Femur (tissue), 1 donor: ENCODE data around the gene FBXL7.
A peak's percentile ranks its signal among the peaks of the same experiment; 100 is the strongest.

Experiments
- DNase-seq: peaks from one replicate; pipeline ENCODE4 v3.0.0-alpha.2; 2017

The FBXL7 gene

DNA sequence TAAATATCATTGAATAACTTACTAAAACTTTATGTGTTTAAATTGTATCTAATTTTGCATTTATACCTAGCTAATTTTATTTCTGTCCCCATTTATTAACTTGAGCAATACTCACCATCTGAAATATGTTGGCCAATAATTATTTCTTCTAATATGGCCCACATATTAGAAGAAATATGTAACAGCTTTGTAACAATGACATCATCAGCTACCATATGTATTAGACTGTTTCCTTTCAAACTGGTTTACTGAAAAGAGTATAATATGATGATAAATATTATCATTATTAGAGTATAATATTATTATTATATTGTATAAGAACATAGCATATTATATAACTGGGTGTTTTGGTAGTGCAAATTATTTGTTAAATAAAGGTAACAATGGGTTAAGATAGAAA is 220.5 kb downstream of the FBXL7 start:
- no peak for DNase-seq

DNA sequence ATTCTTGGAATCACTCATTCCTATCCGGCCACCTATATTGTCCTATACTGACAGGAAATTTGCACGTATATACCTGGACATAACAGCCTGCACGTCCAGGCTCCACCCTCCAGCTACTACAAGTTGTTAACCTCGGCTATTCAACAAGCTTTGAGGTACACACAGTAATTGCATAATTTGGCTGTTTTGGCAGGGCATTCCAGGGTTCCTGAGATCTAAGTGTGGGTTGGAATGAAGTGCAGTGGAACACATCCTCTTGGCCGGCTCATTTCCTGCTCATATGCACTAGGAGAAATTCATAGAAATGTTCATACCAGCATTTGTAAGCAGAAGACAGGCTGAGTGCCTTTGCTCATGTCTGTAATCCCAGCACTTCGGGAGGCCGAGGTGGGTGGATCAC is 222.3 kb downstream of the FBXL7 start:
- DNase-seq = no peak

DNA sequence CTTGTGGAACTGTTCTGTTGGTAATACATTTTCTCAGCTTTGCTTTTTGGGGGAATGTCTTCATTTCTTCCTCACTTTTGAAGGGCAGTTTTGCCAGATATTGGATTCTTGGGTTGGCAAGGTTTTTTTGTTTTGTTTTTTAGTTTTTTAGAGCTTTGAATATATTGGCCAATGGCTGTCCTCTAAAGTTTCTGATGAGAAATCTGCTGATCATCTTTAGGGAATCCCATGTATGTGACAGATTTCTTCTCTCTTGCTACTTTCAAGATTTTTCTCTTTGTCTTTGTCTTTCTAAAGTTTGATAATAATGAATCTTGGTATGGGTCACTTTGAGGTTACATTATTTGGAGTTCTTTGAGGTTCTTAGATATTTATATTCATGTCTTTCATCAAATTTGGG is 227.4 kb downstream of the FBXL7 start:
- DNase-seq = no peak

DNA sequence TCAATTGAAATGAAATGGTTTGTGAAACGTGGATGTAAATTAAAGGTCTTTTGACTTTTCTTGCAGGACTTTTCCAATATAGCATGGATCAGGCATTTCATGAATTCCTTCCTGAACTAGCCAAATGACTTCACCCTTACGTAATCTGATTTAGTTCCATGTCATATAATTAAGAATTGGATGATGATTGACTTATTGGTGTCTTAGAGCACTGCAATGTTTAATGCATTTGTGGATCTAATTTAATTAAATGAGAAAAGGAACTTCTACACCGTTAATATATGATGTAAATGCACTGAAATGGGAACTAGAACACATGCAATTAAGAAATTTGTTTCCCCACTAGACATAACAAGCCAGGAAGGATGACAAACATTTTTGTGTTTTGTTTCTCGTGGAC is 228.8 kb downstream of the FBXL7 start:
- no peak for DNase-seq

DNA sequence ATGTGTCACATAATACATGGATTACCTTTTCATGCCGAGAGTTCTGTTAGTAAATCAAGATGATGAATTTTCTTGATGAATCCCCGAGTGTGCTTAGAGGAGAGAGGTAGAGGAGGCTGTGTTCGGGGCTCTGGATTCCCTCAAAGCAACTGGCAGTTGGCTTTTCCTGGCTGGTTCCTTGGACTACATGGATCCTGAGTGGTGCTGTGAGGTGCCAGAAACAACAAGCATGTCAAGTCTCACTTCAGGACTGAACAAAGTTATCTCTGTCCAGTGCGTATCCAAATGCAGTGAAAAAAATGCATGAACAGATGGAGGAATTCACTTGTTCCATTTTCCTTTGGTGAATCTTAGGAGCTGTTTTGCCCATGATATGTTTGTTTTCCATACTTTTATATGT is 231.7 kb downstream of the FBXL7 start:
- DNase-seq = no peak

DNA sequence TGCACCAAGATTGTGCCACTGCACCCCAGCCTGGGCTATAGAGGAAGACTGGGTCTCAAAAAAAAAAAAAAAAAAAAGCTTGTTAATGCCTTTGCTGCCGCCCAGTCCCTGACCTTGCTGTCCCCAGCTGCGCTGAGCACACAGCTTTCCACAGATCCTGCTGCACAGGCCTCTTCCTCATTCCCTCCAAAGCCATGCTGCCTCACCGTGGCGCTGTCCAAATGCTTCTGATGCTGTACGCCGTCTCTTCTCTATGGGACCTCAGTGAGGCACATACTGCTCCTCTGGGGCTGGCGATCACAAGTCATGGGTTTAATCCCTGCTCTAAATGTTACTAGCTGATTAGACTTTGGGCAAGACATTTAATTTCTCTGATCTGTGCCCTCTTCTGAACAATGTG is 234.1 kb downstream of the FBXL7 start:
- no peak for DNase-seq

DNA sequence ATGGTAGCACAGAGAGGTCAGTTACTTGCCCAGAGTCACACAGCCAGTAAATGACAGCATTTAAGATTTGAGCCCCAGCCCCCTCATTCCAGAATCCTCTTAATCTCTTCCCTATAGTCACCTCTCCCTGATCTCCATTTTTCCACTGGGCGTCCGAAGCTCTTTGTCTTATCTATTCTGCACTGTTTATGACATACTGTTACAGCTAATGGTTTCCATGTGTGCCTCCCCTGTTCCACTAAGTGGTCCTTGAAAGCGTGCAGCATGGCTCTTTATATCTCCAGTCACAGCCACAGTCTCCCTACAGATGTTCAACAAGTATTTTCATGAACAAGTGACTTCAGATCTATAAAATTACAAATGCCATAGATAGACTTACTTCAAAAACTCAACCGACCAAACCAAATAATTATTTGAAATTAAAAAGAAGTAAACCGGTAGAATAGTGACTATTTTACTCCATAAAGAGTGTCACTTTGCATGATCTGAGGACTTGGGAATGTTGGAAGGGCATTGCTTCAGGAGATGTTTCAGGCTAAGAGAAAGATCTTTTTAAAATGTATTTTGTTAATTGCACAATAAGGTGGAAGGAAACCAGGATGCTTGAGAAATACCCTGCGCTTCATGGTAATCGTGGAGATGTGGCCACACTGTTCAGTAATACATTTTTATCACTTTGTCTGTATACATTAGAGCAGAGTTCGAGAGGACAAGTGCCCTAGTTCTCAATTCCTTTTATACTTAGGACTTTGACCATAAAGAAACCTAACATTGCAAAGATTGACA is 237.2 kb downstream of the FBXL7 start:
- no peak for DNase-seq

DNA sequence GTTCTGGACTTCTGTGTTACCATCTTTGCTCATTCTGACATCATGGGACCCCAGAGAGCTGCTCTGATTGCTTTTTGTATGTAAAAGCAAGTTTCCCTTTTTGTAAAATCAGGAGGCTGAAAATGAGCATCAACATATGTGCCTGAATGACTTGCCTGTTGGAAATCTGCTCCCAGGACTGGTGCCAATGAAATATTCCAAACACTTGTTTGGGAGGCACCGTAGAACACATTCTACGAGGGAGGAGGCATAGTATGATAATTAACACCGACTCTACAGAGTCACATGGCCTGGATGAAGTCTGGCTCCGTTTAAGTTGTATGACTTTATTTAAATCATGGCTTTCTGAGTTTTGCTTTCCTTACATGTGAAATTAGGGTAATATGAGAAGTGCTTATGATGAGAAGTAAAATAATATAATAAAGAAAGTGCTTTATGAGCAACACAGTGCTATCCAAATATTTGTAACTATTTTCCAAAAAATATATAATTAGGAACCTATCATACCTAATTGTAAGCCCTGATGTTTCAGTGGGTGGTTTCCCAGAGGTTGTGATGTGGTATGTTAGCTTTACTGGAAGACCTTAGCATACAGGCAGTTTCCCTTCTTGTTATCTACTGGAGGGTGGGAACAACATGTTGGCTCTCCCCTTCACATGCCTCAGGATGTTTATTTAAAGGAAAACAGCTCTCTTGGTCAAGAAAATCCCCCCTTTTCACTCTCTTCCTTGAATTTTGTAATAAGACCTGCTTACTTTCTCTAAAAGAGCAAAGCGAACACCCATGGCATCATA is 238.1 kb downstream of the FBXL7 start:
- DNase-seq = peak; percentile 36

DNA sequence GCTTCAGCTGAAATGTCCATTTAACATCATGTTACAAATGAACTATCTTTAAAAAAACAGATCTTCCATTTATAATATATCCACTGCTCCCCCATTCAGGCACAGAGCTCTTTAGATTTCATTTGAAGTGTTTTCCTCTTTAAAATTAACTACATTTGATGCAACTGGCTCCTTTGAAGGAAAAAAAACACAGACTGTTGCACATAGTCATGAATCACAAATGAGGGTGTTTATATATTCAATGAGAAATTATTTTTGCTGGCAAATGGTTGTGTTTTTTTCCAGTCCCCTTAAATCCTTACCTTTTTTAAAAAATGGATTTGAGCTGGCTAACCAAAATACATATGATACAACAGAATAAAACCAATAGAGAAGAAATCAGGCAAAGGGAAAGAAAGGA is 240.4 kb downstream of the FBXL7 start:
- DNase-seq = no peak

DNA sequence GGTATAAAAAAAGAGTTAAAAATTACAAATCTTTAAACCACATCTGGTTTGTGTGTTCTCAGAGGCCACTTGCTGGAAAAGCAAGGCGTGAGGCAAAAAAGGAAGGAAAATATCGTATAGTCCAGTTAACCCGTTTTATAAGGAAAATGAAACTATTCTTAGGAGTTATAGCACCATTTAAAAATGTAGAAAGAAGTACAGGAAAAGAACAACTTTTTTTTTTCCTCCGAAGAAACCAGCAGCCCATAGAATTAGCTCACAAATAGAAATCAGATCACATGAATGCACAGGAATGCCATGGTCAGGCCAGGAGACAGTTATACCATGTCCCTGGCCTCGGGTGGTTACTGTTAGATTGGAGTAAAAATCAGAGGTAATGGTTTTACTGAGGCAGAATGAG is 241.6 kb downstream of the FBXL7 start:
- peak; percentile 29 for DNase-seq

DNA sequence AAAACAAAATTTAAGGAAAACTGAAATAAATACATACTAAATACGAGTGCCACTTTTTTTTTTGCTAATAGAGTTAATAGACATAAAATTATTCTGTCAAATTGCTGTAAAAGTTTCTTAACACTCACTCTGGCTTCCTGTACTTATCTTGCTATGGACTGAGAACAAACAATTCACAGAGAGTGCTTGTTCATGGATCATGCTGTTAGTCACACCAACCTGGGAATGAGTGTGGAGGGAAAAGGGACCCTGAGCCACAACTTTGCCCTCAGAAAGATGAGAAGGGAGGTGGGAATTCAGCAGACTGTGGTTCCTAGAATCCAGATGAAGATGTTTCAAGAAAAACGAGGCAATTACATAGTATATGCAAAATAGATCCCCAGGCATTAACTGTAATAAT is 246.9 kb downstream of the FBXL7 start:
- DNase-seq = no peak

DNA sequence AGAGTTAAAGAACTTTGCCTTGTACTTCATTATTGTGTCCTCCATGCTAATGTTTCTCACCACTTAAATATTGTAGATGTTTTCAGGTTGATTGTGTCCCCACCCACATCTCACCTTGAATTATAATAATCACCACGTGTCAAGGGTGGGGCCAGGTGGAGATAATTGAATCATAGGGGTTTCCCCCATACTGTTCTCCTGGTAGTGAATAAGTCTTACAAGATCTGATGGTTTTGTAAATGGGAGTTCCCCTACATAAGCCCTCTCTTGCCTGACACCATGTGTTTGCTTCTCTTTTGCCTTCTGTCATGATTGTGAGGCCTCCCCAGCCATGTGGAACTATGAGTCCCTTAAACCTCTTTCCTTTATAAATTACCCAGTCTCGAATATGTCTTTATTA is 248.3 kb downstream of the FBXL7 start:
- DNase-seq = no peak

DNA sequence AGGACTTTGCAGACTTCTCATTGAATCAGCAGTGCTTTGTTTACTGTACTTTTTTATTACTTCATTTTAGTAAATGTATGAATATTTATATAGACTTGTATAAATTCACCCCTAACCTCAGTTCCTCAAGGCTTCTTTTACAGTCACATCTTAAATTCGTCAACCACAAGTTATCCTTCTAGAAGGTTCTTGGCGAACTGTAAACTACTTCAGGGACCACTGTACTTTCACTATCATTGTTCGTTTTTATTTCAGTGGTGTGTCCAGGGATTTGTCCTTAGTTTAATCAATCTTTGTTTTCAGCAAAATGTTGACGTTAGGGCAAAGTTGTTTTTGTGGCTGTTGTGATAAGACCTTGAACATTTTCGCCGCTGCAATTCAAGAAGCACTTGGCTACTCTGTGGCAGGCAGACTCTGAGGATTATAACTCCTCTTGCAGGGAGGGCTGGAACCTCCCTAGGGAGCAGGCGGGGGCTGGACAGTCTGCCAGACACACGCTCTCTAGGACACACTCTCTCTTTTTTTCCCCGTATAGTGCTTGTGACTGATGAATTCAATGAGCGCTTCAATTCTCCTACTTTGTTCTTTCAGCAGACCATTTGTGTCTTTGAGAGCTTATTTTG is 252.8 kb downstream of the FBXL7 start:
- peak; percentile 49 for DNase-seq

DNA sequence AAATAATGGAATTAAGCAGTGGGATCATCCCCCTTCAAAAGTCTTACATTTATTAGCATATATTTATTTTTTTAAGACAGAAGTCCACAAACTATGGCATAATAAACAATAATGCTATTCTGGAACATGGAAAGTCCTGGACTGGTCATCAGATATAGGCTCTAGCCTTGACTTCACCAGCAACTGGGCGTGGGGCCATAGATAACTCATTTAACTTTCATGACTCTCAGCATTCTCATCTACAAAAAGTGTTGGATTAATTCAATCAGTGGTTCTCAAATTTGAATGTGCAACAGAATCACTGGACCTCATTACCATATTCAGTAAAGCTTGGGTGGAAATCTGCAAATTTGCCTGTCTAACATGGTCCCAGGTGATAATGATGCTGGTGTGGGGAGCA is 253.8 kb downstream of the FBXL7 start:
- DNase-seq = no peak

DNA sequence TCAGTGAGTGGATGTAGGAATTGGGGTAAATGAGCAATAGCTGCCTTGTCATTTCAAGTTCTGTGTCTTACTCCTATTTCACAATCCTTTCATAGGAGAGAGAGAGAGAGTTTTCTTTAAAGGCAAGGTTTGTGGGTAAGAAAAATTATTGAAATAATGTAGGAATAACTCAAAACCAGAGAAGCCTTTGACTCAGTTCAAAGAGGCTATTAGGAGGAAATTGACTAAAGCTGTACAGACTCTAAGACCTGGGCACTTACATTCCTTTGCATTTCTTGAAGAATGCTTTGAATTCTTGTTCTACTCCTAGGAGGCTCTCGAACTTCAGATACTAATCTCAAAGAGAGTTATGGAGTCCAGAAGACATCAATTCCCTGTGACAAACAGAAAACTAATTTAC is 257.1 kb downstream of the FBXL7 start:
- no peak for DNase-seq

DNA sequence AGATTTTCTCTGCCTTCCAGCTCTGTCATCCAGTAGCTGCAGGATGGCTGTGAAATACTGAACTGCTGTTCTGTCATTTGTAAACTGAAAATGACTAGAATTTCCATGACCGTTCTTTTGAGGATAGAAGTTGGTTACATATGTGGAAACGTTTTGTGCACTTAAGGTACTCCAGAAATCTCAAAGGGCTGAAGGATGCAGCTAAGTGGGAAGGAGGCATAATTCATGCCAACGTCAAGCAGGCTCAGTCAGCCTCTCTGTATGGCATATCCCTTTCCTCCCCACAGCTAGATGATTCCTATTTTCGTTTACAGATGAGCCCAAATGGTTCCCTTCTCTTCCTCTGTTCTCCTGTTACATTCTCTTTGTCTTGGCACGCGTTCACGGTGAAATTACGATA is 257.6 kb downstream of the FBXL7 start:
- no peak for DNase-seq

DNA sequence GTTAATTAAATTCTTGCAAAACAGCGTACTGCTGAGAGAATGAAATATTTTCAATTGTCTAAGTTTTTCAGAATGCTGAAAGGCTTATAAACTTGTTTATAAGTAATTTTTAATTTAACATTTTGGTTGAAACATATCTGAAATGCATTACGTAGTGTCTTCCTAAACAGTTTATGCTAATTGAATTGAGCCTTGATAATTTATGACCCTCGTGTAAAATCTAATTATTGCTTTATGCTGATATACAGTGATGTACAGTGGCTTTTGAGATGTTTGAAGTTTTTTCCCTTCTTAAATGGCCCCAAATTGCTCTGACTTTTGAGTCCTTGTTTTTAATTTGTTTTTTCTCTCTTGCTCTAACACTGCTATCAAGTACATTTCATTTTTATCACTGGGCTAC is 262.7 kb downstream of the FBXL7 start:
- DNase-seq = no peak

DNA sequence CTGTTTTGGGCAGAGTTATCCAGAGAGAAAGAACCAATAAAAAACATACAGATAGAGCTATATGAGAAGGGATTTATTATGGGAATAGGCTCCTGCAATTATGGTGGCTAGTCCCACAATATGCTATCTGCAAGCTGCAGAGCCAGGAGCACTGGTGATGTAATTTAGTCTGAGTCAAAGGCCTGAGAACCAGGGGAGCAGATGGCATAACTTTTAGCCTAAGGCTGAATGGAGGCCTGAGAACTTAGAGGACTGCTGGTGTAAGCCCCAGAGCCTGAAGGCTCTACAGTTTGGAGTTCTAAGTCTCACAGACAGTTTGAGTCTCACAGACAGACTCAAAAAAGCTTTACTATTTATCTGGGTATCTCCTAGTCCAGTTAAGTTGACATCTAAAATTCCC is 263.8 kb downstream of the FBXL7 start:
- DNase-seq = no peak

DNA sequence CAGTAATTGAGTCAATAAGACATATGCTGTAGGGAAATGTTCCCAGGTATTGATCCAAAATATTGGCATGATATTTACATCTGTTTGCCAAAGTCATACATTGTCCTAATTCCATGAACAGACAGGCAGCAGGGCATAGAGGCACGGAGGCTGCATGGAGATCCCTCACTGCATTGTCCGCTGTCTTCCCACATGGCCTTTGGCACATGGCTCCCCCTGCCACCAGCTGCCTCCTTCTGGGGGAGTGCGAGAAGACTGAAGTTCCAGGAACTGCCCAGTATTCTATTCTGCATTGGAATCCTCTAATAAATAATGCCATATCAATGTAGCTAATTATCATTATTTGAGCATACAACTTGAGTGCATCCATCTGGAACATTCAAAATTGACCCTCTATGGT is 269.0 kb downstream of the FBXL7 start:
- DNase-seq = no peak

DNA sequence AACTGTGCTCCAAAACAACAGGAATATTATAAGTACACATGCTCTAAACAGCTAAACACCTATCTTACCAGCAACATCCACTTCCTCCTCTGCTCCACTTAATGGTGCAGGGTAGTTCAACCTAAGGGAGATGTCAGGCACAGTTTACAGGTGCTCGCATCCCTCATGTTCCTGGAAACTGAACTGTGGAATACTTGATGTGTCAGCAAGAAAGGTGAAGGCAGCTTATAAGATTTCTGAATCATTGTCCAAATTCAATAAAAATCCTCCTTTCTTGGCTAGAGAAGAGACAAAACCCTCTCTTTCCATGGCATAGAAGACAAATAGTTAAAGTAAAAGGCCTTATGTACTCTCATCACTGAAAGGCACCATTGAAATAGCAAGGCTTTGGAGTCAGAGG is 272.2 kb downstream of the FBXL7 start:
- DNase-seq = no peak

DNA sequence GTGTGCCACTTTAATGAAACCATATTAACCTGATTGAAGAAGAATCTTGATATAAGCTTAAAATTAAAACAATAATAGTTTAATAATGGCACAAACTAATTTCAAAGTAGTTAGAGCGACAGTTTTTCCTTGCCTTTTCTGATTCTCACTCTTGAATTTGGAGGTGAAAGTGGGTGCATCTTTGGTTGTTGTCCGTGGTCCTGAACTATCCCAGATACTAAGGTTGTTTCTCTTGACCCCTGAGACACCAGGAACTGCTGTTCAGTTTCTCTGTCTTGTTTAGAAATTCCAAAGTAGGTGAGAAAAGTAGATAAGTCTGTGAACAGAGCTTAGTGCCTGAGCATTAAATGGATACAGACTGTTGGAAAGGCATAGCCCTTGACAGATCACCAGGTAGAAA is 274.7 kb downstream of the FBXL7 start:
- no peak for DNase-seq

DNA sequence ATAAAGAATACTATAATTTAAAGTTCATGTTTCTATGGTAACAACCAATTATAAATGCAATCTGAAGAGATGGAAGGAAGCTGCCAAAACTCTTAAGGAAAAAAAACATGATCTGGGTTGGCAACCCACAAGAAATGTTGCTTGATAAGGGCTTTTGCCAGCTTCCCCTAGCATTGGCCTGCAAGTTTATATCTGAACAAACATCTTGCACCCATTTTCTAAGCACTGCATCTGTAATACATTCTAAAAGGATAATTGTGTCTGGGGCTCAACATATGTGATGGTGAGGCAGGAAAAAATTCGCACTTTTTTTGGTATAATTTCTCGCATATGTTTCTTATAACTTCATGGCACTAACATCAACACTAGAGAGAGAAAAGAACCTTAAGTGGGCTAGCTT is 276.4 kb downstream of the FBXL7 start:
- DNase-seq = no peak

DNA sequence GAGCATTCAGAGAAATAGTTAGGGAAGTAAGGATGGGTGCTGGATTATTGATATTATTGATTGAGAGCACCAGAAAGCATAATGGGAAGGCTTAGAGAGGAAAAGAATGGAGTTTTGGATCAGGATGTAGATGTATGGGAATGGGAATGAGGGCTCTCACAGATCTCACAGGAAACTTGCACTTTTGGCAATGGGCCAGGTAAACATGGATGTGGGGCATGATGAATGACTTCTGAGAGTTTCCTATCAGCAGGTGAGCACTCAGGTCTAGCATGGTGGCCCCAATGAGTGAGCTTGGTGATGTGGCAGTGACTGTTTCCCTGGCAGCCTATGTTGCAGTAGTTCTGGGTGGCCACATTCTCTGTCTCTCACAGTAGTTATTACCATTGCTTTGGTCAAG is 283.8 kb downstream of the FBXL7 start:
- DNase-seq = no peak

DNA sequence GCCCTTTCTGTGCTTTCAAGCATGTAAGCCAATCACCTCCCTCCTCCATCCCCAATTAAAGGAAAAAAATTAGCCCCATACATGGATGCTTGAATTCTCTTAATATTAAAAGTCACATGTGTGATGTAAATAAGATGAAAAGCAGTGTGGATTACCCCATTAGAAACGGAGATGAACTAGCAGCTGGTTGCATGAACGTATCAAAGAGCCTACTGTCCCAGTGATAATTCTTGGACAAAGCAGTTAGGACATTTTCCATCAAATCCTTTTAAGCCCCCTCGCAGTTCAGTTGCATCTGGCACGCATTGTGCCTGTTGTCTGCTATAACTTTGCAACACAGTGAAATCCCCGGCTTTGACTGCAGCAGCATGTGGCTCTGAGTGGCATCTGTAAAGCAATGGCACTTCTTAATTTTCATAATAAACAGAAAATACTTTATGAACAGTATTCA is 285.6 kb downstream of the FBXL7 start:
- peak; percentile 34 for DNase-seq
